GM18505 (cell line): Measurements from ENCODE around the gene RSBN1L.

ENCODE experiments used
- ATAC-seq: cut with Tn5 transposase; IDR thresholded peaks from one replicate; pipeline ENCODE4 v1.9.1; 2021; ENCODE audit not compliant: unreplicated experiment
- POLR2A ChIP-seq: IDR thresholded peaks from 4 replicates; pipeline ENCODE4 v1.6.1; 2011; ENCODE audit warnings: borderline replicate concordance; ENCODE audit not compliant: insufficient read depth, insufficient read length; ENCODE audit errors: extremely low read depth

RSBN1L gene

GRCh38 chr7:77799078-77799964, 103.1 kb downstream of the RSBN1L start:
- no peak for TF ChIP-seq POLR2A
- ATAC-seq = peak; percentile 1

GRCh38 chr7:77800158-77800557, 103.9 kb downstream of the RSBN1L start:
- peak; percentile 28 for TF ChIP-seq POLR2A
- no peak for ATAC-seq

DNA sequence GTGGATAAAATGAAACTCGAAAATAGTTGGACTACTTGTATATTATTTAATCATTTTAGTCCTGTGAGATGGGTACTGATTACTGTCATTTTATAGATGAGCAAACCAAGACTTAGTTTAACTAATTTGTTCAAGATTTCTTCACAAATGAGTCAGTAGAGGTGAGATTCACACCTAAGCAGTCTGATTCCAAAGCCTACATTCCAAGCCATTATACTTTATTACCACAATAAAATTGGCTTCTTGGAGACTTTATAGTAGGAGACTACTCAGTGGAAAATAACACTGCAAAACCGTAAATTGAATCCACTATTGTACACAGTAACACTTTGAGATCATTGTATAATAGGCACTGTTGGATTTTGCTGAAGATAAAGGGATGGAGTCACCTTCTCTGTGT, 104.5 kb downstream of the RSBN1L start:
- no peak for ATAC-seq
- no peak for TF ChIP-seq POLR2A

DNA sequence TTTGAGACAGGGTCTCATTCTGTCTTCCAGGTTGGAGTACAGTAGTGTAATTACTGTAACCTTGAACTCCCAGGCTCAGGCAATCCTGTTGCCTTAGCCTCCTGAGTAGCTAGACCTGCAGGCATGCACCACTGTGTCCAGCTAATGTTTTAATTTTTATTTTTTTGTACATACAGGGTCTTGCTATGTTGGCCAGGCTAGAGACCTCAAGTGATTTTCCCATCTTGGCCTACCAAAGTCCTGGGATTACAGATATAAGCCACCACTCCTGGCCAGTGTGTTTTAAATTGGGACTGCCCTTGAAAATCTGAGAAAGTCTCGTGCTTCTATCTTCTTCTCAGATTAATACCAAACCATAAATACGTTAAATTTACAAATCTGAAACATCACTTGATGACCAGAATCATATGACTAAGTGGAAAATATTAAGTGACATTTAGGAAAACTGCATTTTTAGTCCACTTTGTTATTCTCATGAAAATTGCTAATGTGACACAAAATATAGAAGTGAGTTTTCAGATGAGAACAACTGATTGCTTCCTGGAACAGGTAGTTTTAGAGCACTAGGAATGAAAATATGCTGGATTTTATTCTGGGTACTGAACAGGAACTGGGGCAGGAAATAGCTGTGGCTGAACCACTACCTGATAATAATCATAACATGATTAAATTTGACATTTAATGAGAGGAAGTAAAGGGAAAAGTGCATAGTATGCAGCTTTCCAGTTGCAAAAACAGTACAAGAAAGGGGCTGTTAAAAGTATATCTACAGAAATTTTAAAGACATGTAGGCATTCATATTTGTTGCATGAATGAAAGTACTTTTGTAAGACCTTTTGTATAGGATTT, 106.5 kb downstream of the RSBN1L start:
- ATAC-seq = no peak
- no peak for TF ChIP-seq POLR2A

DNA sequence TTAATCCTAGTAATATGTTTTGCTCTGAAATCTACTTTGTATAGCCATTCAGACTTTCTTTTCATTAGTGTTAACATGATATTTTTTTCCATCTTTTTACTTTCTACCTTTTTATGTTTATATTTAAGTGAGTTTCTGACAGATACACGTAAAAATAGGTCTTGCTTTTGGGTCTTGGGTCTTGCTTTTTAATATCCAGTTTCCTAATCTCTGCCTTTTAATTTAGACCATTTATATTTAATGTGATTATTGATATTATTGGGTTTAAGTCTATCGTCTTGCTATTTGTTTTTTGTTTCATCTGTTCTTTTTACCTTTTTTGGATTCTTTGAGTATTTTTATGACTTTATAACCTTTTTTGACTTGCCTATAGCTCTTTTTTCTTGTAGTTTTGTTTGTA, 110.2 kb downstream of the RSBN1L start:
- ATAC-seq = no peak
- TF ChIP-seq POLR2A = no peak

DNA sequence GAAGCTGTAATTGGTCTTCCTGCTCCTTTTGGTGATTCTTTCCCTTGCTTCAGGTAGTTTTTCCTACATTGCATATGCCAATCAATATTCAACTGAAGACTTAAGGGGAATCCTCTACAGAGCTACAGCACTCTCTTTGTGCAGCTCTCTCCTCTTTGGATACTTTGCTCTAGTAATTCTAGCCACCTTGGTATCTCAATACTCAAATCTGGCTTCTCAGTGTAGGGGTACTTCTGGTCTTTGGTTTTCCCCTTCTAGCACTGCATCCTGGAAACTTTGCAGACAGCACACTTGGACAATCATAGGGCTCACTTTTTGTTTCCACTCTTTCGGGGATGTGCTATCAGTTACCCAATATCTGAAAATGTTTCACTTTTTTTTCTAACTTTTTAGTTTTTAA, 112.3 kb downstream of the RSBN1L start:
- TF ChIP-seq POLR2A = no peak
- no peak for ATAC-seq

- TF ChIP-seq POLR2A = no peak
- no peak for ATAC-seq
These were observed 115.4 kb downstream of the RSBN1L start for GRCh38 chr7:77811516-77812289.

- TF ChIP-seq POLR2A = no peak
- ATAC-seq = no peak
These were observed 116.0 kb downstream of the RSBN1L start for GRCh38 chr7:77812290-77812685.

DNA sequence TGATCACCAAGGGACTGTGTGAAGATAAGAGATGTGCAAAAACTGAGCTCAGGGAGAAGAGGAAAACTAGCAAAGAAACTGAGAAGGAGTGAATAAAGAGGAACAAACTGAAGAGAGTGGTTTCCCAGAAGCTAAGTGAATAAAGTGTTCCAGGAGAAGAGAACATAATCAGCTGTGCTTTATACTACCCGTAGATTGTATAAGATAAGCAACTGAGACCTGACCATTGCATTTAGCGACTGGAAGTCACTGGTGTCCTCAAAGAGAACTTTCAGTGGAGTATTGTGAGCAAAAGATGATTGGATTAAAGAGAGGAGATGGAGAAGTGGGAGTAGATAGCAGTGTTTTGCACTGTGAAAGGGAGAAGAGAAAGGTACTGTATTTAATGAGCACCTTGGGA, 116.9 kb downstream of the RSBN1L start:
- no peak for ATAC-seq
- no peak for TF ChIP-seq POLR2A

DNA sequence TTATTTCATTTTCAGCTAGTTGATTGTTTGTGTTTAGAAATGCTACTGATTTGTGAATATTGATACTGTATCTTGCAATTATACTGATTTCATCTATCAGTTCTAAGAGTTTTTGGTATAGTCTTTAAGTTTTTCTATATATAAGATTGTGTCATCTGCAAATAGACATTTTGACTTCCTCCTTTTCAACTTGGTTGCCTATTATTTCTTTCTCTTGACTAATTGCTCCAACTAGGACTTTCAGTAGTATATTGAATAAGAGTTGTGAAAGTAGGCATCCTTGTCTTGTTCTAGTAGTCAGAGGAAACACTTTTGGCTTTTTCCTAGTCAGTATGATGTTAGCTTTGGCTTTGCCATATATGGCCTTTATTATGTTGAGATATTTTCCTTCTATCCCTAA, 122.8 kb downstream of the RSBN1L start:
- ATAC-seq = no peak
- no peak for TF ChIP-seq POLR2A

DNA sequence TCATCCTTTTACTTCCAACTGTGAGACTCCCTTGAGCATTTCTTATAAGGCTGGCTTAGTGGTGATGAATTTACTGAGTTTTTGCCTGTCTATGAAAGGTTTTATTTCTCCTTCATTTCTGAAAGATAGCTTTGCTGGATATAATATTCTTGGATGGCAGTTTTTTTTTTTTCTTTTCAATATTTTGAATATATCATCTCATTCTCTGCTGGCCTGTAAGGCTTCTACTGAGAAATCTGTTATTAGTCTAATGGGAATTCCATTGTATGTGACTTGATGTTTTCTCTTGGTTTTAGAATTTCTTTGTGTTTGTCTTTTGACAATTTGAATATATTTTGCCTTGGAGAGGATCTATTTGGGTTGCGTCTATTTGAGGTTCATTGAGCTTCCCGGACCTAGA, 124.7 kb downstream of the RSBN1L start:
- TF ChIP-seq POLR2A = no peak
- ATAC-seq = no peak

- TF ChIP-seq POLR2A = no peak
- ATAC-seq = no peak
These were observed 126.0 kb downstream of the RSBN1L start for GRCh38 chr7:77822269-77822668.

GRCh38 chr7:77823787-77824186, 127.5 kb downstream of the RSBN1L start:
- no peak for ATAC-seq
- no peak for TF ChIP-seq POLR2A
